ENCODE data around the gene GXYLT2. TPM values are rescaled to one million over a fixed set of nuclear protein-coding genes. Genes with fewer than 3 reads are reported as not detected.

GXYLT2 gene
- total and polyA plus RNA-seq, 2 donors = 2.9 to 6.6 TPM

DNA sequence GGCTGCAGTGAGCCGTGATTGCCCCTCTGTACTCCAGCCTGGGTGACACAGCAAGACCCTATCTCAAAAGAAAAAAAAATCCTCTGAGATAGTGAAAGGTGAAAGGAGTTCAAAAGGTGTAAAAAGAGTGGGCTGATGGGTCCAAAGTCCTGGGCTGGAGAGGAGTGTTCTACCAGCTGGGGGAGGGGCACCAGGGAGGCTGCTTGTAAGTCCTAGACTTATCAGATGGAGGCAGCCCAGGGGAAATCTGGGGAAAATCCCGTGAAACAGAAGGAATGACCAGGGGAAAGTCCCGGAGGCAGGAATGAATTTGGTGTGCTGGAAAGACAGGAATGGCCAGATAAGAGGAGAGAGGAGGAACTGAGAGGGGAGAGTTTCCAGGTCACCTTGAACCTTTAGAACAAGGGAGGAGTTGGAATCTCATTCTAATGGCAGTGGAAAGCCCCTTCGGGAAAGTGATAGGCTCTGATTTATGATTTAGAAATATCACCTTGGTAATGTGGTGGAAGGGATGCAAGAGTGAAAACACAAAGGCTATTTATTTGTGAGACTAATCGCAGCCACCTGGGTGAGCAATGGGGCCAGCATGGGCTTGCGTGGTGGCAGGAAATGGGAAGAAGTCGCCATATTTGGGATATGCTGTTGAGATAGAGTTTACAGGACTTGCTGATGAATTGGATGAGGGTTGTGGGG, 85.3 kb downstream of the GXYLT2 start:
- Histone ChIP-seq H3K4me3 (ENCODE audit: low read length in 2 of 2) (no peak overlapping the region), H3K27me3 (ENCODE audit: control insufficient read depth in 2 of 2, insufficient read depth in 1 of 2, low read length in 1 of 2) (no peaks in the 10 kb centered on the region), H3K27ac (ENCODE audit: low read depth in 1 of 2, low read length in 1 of 2) (peak overlapping the region in 1 of 2 donors; percentile 52), H3K36me3 (ENCODE audit: control insufficient read depth in 2 of 2, insufficient read depth in 2 of 2, low read length in 1 of 2) (peaks cover 0 to 3% of the 10 kb centered on the region in 2 donors), H3K4me1 (ENCODE audit: control insufficient read depth in 2 of 2, insufficient read depth in 2 of 2, low read length in 2 of 2) (no peaks in the 10 kb centered on the region), H3K9me3 (ENCODE audit: control insufficient read depth in 2 of 2, insufficient read depth in 1 of 2, low read length in 1 of 2) (peaks cover 0 to 3% of the 10 kb centered on the region in 2 donors)
- 74% methylated on average over 7 of the region's 7 CpGs for WGBS
- DNase-seq (ENCODE audit: low read depth in 6 of 9, low spot score in 9 of 9) = peak in 1 of 9 donors; percentile 34

DNA sequence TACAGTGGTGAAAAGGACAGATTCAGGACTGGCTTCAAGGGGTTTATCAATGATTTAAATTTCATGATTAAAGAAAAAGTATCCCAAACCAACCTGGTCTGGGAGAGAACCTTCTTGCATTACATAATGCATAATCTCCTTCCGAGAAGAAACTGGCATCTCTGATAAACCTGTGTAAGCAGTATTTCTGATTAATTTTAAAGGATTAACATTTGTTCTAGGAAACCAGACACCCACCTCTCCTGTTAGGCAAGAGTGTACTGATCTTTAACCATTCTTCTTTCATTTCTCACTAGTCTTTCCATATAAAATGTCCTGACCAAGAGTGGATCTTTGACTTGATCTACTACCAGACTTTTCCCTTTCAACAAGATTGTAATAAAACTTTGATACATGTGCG, 85.9 kb downstream of the GXYLT2 start:
- H3K36me3 ChIP-seq (ENCODE audit: control insufficient read depth in 2 of 2, insufficient read depth in 2 of 2, low read length in 1 of 2) = peaks cover 0 to 3% of the 10 kb centered on the region in 2 donors
- H3K27me3 ChIP-seq (ENCODE audit: control insufficient read depth in 2 of 2, insufficient read depth in 1 of 2, low read length in 1 of 2) = no peaks in the 10 kb centered on the region
- no peak for DNase-seq (ENCODE audit: low read depth in 6 of 9, low spot score in 9 of 9)
- no peak overlapping the region for H3K4me3 ChIP-seq (ENCODE audit: low read length in 2 of 2)
- H3K27ac ChIP-seq (ENCODE audit: low read depth in 1 of 2, low read length in 1 of 2) = no peak overlapping the region
- H3K9me3 ChIP-seq (ENCODE audit: control insufficient read depth in 2 of 2, insufficient read depth in 1 of 2, low read length in 1 of 2) = peaks cover 0 to 3% of the 10 kb centered on the region in 2 donors
- WGBS = 98% methylated on average over 2 of the region's 2 CpGs
- H3K4me1 ChIP-seq (ENCODE audit: control insufficient read depth in 2 of 2, insufficient read depth in 2 of 2, low read length in 2 of 2) = no peaks in the 10 kb centered on the region

DNA sequence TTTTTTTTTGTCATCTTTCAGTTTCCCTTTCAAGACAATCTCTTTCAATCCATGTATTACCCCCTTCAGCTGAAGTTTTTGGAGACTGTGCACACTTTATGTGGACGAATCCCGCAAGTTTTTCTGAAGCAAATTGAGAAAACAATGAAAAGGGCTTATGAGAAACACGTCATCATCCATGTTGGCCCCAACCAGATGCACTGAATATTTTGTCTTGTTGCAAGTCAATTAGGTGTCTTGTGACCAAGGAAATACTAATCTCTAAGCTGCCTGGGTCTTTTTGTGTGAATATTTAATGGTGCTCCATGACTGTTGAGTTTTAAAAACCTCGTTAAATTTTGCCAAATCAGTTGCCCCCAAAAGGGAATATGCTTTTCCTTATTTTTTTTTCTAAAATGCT, 87.1 kb downstream of the GXYLT2 start:
- Histone ChIP-seq H3K9me3 (ENCODE audit: control insufficient read depth in 2 of 2, insufficient read depth in 1 of 2, low read length in 1 of 2) (peaks cover 0 to 3% of the 10 kb centered on the region in 2 donors), H3K4me1 (ENCODE audit: control insufficient read depth in 2 of 2, insufficient read depth in 2 of 2, low read length in 2 of 2) (no peaks in the 10 kb centered on the region), H3K36me3 (ENCODE audit: control insufficient read depth in 2 of 2, insufficient read depth in 2 of 2, low read length in 1 of 2) (peaks cover 0 to 3% of the 10 kb centered on the region in 2 donors), H3K27me3 (ENCODE audit: control insufficient read depth in 2 of 2, insufficient read depth in 1 of 2, low read length in 1 of 2) (no peaks in the 10 kb centered on the region), H3K27ac (ENCODE audit: low read depth in 1 of 2, low read length in 1 of 2) (no peak overlapping the region), H3K4me3 (ENCODE audit: low read length in 2 of 2) (no peak overlapping the region)
- no peak for DNase-seq (ENCODE audit: low read depth in 6 of 9, low spot score in 9 of 9)
- WGBS = 96% methylated on average over 4 of the region's 4 CpGs

DNA sequence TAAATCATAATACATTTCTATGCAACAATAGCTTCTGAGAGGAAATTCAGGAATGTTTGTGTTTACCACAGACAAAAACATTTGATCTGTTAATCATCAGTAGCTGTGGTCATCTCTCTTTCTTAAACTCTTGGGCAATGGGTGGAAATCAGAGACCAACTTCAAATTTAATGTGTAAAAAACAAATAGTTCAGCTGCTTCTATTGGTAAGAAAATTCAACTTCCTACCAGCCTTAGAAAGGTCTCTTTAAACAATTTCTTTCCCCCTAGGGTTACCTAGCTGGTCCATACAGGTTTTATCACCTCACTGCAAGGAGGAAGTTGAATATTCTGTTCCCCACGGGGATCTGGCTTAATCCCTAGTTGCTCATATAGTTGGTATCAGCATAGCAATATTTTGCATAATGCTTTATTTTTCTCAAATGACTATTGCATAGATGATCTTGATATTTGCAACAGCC, 88.5 kb downstream of the GXYLT2 start:
- Histone ChIP-seq H3K36me3 (ENCODE audit: control insufficient read depth in 2 of 2, insufficient read depth in 2 of 2, low read length in 1 of 2) (peaks cover 0 to 3% of the 10 kb centered on the region in 2 donors), H3K4me3 (ENCODE audit: low read length in 2 of 2) (no peak overlapping the region), H3K4me1 (ENCODE audit: control insufficient read depth in 2 of 2, insufficient read depth in 2 of 2, low read length in 2 of 2) (no peaks in the 10 kb centered on the region), H3K27ac (ENCODE audit: low read depth in 1 of 2, low read length in 1 of 2) (no peak overlapping the region), H3K27me3 (ENCODE audit: control insufficient read depth in 2 of 2, insufficient read depth in 1 of 2, low read length in 1 of 2) (no peaks in the 10 kb centered on the region), H3K9me3 (ENCODE audit: control insufficient read depth in 2 of 2, insufficient read depth in 1 of 2, low read length in 1 of 2) (peaks cover 0 to 3% of the 10 kb centered on the region in 2 donors)
- WGBS = 82% methylated on average over 1 of the region's 1 CpG
- DNase-seq (ENCODE audit: low read depth in 6 of 9, low spot score in 9 of 9) = no peak

DNA sequence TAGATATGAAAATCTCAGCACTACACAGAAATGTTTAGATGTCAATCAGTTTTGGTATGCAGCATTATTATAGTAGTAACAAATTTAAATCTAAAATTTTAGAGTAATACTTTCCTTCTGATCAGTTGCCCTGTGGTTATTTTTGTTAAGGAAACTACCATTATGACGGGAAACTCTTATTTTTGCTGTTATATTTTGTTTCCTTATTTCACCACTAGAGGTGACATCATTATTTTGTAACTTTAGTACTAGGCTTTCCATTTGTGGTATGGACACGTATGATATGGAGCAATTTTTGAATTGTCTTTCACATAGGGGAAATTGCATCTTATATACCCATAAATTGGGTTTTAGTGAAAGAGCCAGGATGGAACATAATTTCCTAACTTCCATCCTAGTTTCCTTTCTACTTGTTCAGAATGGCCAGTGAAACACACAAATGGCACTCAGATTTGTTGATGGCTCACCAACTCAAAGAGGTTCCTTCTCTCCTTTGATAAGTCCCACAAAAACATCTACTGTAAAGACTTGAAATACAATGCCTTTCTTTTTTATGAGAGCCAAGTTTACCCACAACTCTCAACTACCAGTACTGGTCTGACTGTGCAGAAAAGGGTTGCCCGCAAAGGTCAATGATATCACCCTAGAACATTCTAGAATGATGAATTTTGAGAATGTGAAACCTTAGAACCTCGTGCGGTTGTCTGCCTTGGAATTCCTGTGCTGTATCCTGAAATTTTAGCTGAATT, 89.4 kb downstream of the GXYLT2 start:
- peaks cover 0 to 3% of the 10 kb centered on the region in 2 donors for H3K9me3 ChIP-seq (ENCODE audit: control insufficient read depth in 2 of 2, insufficient read depth in 1 of 2, low read length in 1 of 2)
- no peaks in the 10 kb centered on the region for H3K27me3 ChIP-seq (ENCODE audit: control insufficient read depth in 2 of 2, insufficient read depth in 1 of 2, low read length in 1 of 2)
- no peak overlapping the region for H3K27ac ChIP-seq (ENCODE audit: low read depth in 1 of 2, low read length in 1 of 2)
- no peak for DNase-seq (ENCODE audit: low read depth in 6 of 9, low spot score in 9 of 9)
- no peak overlapping the region for H3K4me3 ChIP-seq (ENCODE audit: low read length in 2 of 2)
- WGBS = 93% methylated on average over 5 of the region's 5 CpGs
- peaks cover 0 to 3% of the 10 kb centered on the region in 2 donors for H3K36me3 ChIP-seq (ENCODE audit: control insufficient read depth in 2 of 2, insufficient read depth in 2 of 2, low read length in 1 of 2)
- H3K4me1 ChIP-seq (ENCODE audit: control insufficient read depth in 2 of 2, insufficient read depth in 2 of 2, low read length in 2 of 2) = no peaks in the 10 kb centered on the region

DNA sequence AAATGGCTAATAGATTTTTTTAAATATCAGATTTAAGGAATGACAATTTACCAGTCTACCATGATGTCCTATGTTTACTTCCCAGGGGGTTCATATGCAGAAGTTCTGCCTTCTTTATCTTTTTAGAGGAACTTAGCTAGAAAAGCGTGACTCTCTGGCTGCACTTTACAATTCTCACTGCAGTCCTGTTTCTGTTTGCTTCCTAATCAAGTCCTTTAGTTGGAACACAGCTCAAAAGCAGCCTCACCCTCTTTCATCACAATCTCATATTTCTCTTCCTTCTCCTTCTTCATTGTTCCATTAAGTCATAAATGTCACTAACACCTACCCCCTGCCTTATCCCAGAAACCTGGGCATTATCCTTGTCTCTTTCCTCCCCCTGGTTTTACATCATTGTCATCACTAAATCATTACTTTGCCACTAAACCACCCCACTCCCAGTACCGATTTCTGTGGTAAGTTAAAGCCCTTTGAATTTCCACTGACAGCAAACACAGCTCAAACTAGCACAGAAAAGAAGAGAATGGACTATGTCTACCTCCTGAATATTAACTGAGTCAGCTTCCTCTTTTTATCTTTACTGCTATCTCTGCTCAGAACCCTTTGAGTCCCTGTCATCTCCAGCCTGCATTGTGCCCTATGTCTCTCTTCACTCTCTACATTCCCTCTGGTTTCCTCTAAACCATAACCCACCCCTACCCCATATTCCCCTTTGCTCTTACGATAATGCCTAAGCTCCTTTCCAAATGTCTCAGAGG, 94.9 kb downstream of the GXYLT2 start:
- Histone ChIP-seq H3K9me3 (ENCODE audit: control insufficient read depth in 2 of 2, insufficient read depth in 1 of 2, low read length in 1 of 2) (peaks cover 1 to 10% of the 10 kb centered on the region in 2 donors), H3K36me3 (ENCODE audit: control insufficient read depth in 2 of 2, insufficient read depth in 2 of 2, low read length in 1 of 2) (no peaks in the 10 kb centered on the region), H3K27me3 (ENCODE audit: control insufficient read depth in 2 of 2, insufficient read depth in 1 of 2, low read length in 1 of 2) (no peaks in the 10 kb centered on the region), H3K4me1 (ENCODE audit: control insufficient read depth in 2 of 2, insufficient read depth in 2 of 2, low read length in 2 of 2) (no peaks in the 10 kb centered on the region), H3K27ac (ENCODE audit: low read depth in 1 of 2, low read length in 1 of 2) (no peak overlapping the region), H3K4me3 (ENCODE audit: low read length in 2 of 2) (no peak overlapping the region)
- DNase-seq (ENCODE audit: low read depth in 6 of 9, low spot score in 9 of 9) = no peak
- WGBS = 93% methylated on average over 3 of the region's 3 CpGs

DNA sequence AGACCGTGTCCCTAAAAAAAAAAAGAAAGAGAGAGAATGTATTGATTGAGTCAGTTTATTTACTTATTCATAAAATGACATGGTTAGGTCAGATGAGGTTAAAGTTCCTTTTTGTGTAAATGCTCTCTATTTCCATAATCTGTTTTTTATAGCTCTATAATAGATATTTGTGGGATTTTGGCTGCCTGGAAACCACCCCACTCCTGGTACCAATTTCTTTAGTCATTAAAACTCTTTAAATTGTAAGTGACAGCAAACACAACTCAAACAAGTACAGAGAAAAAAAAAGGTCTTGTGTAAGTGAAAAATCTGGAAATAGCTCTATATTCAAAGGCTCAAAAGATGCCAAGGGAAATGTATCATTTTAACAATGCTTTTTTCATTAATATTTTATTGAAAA, 97.7 kb downstream of the GXYLT2 start:
- DNase-seq (ENCODE audit: low read depth in 6 of 9, low spot score in 9 of 9) = no peak
- Histone ChIP-seq H3K4me3 (ENCODE audit: low read length in 2 of 2) (no peak overlapping the region), H3K4me1 (ENCODE audit: control insufficient read depth in 2 of 2, insufficient read depth in 2 of 2, low read length in 2 of 2) (no peaks in the 10 kb centered on the region), H3K27ac (ENCODE audit: low read depth in 1 of 2, low read length in 1 of 2) (no peak overlapping the region), H3K27me3 (ENCODE audit: control insufficient read depth in 2 of 2, insufficient read depth in 1 of 2, low read length in 1 of 2) (no peaks in the 10 kb centered on the region), H3K9me3 (ENCODE audit: control insufficient read depth in 2 of 2, insufficient read depth in 1 of 2, low read length in 1 of 2) (peaks cover 1 to 10% of the 10 kb centered on the region in 2 donors), H3K36me3 (ENCODE audit: control insufficient read depth in 2 of 2, insufficient read depth in 2 of 2, low read length in 1 of 2) (no peaks in the 10 kb centered on the region)
- 100% methylated on average over 1 of the region's 1 CpG for WGBS

DNA sequence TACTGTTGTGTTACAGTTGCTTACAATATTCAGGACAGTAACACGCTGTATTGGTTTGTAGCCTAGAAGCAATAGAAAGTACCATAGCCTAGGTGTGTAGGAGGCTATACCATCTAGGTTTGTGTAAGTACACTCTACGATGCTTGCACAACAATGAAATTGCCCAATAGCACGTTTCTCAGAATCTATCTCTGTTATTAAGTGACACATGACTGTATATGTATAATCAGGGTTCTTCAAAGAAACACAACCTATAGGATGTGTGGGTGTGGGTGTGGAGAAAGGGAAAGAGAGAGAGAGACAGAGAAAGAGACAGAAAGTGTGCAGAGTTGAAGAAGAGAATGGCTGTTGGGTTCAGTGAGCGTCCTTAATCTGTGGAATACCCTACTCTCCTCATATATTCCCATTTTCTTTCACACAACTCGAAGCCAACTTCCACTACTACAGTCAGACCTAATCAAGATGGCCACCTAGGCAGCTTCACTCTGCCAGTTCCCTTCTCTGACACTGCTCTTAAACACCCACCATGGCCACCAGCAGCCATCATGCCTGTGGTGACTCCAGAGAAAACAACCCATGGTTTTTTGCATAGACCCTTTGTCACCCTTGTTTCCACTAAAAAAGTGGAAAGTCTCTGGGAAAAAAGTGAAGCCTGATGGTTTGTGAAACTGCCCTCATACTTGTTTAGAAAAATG, 103.0 kb downstream of the GXYLT2 start:
- H3K27ac ChIP-seq (ENCODE audit: low read depth in 1 of 2, low read length in 1 of 2) = no peak overlapping the region
- H3K36me3 ChIP-seq (ENCODE audit: control insufficient read depth in 2 of 2, insufficient read depth in 2 of 2, low read length in 1 of 2) = no peaks in the 10 kb centered on the region
- WGBS = 96% methylated on average over 5 of the region's 5 CpGs
- H3K4me1 ChIP-seq (ENCODE audit: control insufficient read depth in 2 of 2, insufficient read depth in 2 of 2, low read length in 2 of 2) = no peaks in the 10 kb centered on the region
- H3K4me3 ChIP-seq (ENCODE audit: low read length in 2 of 2) = no peak overlapping the region
- DNase-seq (ENCODE audit: low read depth in 6 of 9, low spot score in 9 of 9) = no peak
- H3K27me3 ChIP-seq (ENCODE audit: control insufficient read depth in 2 of 2, insufficient read depth in 1 of 2, low read length in 1 of 2) = no peaks in the 10 kb centered on the region
- H3K9me3 ChIP-seq (ENCODE audit: control insufficient read depth in 2 of 2, insufficient read depth in 1 of 2, low read length in 1 of 2) = peaks cover 0 to 3% of the 10 kb centered on the region in 2 donors

All from thymus (tissue), 11 donors.